SKM-1 (cell line): Measurements from ENCODE around the gene NUBP1.
A peak's percentile ranks its signal among the peaks of the same experiment; 100 is the strongest.
"Not testable (repeated sequence)": the region's sequence is repeated elsewhere in the genome, so short reads cannot be mapped to it uniquely, and the experiment has no call there.

ENCODE experiments used
- DNase-seq: peaks from one replicate; lab custom pipeline; 2025; ENCODE audit not compliant: unreplicated experiment; lab: John Stamatoyannopoulos, UW

NUBP1 gene

GRCh38 chr16:10743610-10744369 lies at the start of gene NUBP1:
Gene NUBP1, plus strand, starts transcription at chr16:10743842. Its CDS starts 22 bp downstream, at chr16:10743864.
- DNase-seq = peak; percentile 91

- DNase-seq = no peak
Observed at GRCh38 chr16:10693889-10694288, 49.8 kb upstream of the NUBP1 start.

GRCh38 chr16:10694306-10694705 lies 49.3 kb upstream of the NUBP1 start:
- DNase-seq = no peak

- DNase-seq = no peak
Observed at GRCh38 chr16:10694830-10695229, 48.8 kb upstream of the NUBP1 start, which contains the start of gene TEKT5. Gene TEKT5, minus strand, starts transcription at chr16:10694930. Its CDS starts 57 bp downstream, at chr16:10694873.

DNA sequence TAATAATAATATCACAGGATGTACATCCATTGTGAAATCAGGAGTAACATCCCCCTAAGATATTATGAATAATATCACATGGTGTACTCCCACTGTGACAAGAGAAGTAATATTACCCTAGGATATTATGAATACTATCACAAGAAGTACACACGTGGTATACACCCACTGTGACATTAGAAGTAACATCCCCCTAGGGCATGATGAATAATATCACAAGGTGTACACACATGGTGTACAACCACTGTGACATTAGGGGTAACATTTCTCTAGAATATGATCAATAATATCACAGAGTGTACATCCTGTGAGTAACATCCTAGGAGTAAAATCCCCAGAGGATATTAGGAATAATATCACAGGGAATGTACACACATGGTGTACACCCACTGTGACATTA lies 43.9 kb upstream of the NUBP1 start:
- DNase-seq = no peak

DNA sequence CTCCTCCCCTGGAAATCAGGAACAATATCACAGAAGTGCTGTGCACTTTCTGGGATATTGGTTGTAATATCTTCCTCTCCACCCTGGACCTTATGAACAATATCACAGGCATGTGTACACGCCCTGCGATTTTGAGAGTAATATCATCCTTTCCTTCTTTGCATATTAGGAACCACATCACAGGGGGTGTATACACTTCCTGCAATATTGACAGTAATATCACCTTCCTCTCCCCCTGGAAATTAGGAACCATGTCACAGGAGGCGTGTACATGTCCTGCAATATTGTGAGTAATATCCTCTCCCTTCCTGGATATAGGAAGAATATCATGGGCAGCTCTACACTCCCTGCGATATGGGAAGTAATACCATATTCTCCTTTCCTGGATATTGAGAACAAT lies 34.7 kb upstream of the NUBP1 start:
- no peak for DNase-seq

DNA sequence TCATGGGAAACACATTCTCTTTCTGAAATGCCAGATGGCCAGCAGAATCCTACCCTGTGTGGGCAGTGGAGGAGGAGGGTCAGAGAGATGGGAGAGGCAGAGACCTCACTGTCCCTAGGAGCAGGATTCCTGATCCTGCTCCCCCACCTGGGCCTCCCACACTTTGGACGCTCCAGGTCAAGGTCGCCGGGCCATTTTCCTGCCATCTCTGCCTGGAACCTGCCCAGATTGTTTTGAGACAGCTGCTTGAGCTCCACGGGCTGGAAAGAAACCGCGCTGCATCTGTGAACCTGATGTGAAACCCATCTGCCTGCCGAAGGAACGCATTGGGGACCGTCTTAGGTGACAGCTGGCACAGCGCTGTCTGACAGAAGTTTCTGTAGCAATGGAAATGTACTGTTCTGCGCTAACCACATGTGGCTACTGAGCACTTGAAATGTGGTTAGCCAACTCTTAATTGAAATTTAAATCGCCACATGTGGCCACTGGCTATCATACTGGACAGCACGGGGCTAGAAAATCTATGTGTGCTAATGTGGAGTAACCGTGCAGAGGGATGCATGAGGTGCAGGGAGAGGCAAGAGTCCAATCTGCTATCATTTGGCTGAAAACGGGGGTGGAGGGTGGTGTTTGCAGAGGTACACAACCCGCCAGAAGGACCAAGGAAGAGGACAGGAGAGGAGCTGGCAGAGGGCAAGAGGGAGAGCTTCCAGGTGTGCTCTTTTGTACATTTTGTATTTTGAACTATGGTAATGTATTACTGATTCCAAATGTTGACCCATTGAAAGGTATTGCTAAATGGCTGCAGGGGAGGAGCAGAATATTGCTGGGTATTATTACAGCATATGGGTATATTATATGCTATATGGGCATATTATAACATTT lies 15.4 kb upstream of the NUBP1 start:
- DNase-seq = no peak

GRCh38 chr16:10729104-10730048 lies 14.3 kb upstream of the NUBP1 start:
- DNase-seq = no peak

- no peak for DNase-seq
Observed at GRCh38 chr16:10731790-10732189, 11.9 kb upstream of the NUBP1 start.

- DNase-seq = peak; percentile 77
Observed at GRCh38 chr16:10737068-10737625, 6.5 kb upstream of the NUBP1 start.

GRCh38 chr16:10738231-10739077 lies 5.2 kb upstream of the NUBP1 start:
- DNase-seq = peak; percentile 39

DNA sequence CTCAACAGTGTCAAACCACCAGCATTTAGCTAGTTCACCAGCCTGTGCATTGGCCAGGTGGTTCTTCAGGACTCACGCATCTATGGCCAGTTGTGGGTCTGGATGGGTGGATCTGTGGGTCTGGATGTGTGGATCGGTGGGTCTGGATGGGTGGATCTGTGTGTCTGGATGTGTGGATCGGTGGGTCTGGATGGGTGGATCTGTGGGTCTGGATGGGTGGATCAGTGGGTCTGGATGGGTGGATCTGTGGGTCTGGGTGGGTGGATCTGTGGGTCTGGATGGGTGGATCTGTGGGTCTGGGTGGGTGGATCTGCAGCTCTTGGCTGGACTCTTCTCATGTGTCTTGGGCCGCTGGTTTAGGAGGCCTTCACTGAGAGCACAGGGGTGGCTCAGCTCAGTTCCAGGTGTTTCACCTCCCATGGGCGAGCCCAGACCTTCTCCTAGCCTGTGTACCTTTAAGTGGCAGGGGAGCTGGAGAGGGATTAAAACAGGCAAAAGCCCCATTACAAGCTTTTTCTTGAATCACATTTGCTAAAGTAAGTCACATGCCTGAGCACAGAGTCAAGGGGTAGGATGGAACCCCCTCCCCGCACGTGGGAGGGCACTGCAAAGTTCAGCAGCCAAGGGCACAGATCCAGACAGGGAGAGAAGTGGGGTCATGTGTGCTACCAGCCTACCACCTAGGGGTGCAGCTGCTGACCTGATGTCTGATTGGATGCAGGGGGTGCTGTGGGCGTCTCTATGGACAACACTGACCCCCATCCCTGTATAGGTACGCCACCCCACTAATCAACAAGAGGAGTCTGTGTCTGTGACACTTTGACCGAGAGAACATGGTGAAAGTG lies 3.4 kb upstream of the NUBP1 start:
- DNase-seq = no peak

DNA sequence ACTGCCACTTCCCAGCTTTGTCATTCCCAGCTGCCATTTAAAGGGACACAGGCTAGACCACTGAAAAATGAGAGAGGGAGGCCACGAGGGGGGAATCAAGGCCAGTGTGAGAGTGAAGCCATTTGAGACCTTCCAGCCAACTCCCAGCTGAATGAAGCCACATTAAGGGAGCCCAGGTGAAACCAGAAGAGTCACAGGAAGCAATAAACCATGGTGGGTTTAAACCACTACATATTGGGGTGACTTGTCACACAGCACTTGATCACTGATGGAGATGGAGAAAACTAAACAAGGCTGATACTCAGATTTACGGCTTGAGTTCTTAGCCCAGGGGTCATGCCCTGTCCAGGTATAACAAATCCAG lies 2.8 kb upstream of the NUBP1 start:
- no peak for DNase-seq

- DNase-seq = not testable (repeated sequence)
Observed at GRCh38 chr16:10741249-10741648, 2.4 kb upstream of the NUBP1 start.

DNA sequence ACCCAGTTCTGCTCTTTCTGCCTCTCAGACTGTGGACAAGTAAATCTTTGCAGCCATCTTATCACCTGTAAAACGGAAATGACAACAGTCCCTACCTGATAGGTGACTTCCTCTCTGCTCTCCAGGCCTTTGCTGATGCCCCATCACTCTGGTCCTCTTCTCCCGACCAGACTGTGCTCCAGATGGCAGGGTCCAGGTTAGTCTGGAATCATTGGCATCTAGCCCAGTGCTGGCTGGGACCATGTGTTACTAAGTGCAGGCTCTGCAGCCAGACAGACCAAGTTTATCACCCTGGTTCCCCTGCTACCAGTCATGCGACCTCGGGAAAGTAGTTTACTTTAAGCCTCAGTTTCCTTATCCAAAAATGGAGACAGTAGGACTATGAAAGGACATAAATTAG lies 1.8 kb upstream of the NUBP1 start:
- DNase-seq = no peak

GRCh38 chr16:10743227-10743609 lies 424 bp upstream of the NUBP1 start:
- no peak for DNase-seq

DNA sequence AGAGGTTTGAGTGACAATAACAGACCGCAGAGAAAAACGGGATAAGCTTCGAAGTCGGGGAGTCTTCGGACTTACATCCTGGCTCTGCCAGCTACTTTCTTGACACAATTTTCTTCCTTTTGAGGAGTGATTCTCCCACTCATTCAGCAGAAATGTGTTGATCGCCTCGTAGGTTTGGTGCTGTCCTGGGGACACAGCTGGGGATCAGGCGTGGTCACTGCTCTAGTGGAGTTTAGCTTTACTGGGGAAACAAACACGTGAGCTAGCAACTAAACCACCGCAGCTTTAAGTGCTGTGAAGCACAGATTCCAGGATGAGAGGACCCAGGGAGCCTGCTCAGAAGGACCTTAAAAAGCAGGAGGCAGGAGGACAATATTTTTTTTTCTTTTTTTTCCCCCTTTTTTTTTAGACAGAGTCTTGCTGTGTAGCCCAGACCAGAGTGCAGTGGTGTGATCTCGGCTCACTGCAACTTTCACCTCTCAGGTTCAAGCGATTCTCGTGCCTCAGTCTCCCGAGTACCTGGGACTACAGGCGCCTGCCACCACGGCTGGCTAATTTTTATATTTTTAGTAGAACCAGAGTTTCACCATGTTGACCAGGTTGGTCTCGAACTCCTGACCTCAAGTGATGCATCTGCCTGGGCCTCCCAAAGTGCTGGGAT lies 858 bp downstream of the NUBP1 start:
- DNase-seq = no peak

DNA sequence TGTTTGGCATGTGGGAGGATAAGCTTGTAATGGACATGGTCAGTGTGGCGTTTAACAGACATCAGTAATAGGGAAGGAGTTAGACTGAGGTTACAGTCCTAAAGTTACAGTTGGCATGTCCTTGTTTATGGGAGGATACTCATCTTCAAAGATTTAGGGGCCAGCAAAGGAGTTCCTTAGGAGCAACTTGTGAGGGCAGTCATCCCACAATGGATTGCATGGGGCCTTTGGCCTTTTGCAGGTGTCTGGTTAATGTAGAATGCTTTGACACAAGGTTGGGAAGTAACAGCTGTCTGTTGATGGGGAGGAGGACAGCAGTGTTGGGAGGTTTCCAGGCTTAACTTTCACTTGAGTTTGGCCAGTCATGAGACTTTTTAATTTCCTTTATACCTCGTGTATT lies 2.2 kb downstream of the NUBP1 start:
- no peak for DNase-seq
